Fibroblast of lung (primary cell): ENCODE measurements around the gene TMEM235. TPM values are rescaled to one million over a fixed set of nuclear protein-coding genes. Genes with fewer than 3 reads are reported as not detected.
A peak's percentile ranks its signal among the peaks of the same experiment; 100 is the strongest.

Experiments used
- DNase-seq, 2 donors: peaks; one replicate each; pipeline versions ENCODE4 v3.0.0 to v3.0.0-alpha.2; 2010; ENCODE audit warnings: low read depth in 2 of 2
- H2AFZ ChIP-seq: 2 replicates; pipeline ENCODE4 v1.5.1; 2012; ENCODE audit warnings: low read length, control low read depth, inconsistent platforms
- H3K27ac ChIP-seq: 2 replicates; pipeline ENCODE4 v1.5.1; 2011; ENCODE audit warnings: low read length, control low read depth; ENCODE audit not compliant: insufficient read depth
- H3K27me3 ChIP-seq: 2 replicates; pipeline ENCODE4 v1.5.1; 2011; ENCODE audit warnings: mild to moderate bottlenecking, low read length; ENCODE audit not compliant: control insufficient read depth, insufficient read depth
- H3K36me3 ChIP-seq: 2 replicates; pipeline ENCODE4 v1.5.1; 2011; ENCODE audit warnings: low read length; ENCODE audit not compliant: control insufficient read depth, insufficient read depth
- H3K4me1 ChIP-seq: 2 replicates; pipeline ENCODE4 v1.5.1; 2011; ENCODE audit warnings: low read length; ENCODE audit not compliant: control insufficient read depth, insufficient read depth; ENCODE audit errors: extremely low read depth
- H3K4me2 ChIP-seq: 2 replicates; pipeline ENCODE4 v1.5.1; 2011; ENCODE audit warnings: low read length, control low read depth; ENCODE audit not compliant: insufficient read depth; ENCODE audit errors: extremely low read depth
- H3K4me3 ChIP-seq, 4 experiments: fragments of 200-600 bp in 1 of 4; sonication (generic) in 1 of 4; replicated peaks in 1 of 4; 2 replicates each; pipeline ENCODE4 v1.5.1; 2011 to 2016; ENCODE audit warnings: low read length in 4 of 4, low read depth in 3 of 4, mild to moderate bottlenecking in 3 of 4, control low read depth in 2 of 4, inconsistent platforms in 1 of 4, mixed read lengths in 1 of 4; ENCODE audit not compliant: insufficient read depth in 1 of 4; ENCODE audit errors: control extremely low read depth in 1 of 4
- H3K79me2 ChIP-seq: 2 replicates; pipeline ENCODE4 v1.5.1; 2012; ENCODE audit warnings: mild to moderate bottlenecking, low read length, inconsistent platforms; ENCODE audit not compliant: control insufficient read depth, insufficient read depth
- H3K9ac ChIP-seq: 2 replicates; pipeline ENCODE4 v1.5.1; 2011; ENCODE audit warnings: mild to moderate bottlenecking, low read length, control low read depth; ENCODE audit not compliant: insufficient read depth
- H3K9me3 ChIP-seq: 2 replicates; pipeline ENCODE4 v1.5.1; 2012; ENCODE audit warnings: low read depth, low read length; ENCODE audit not compliant: control insufficient read depth, insufficient read depth
- H4K20me1 ChIP-seq: 2 replicates; pipeline ENCODE4 v1.5.1; 2011; ENCODE audit warnings: low read length; ENCODE audit not compliant: control insufficient read depth, insufficient read depth; ENCODE audit errors: extremely low read depth
- EZH2 ChIP-seq: IDR thresholded peaks from 2 replicates; pipeline ENCODE4 v1.5.1; 2012; ENCODE audit warnings: low read length, control low read depth, mild to moderate bottlenecking; ENCODE audit errors: missing control alignments
- polyA plus RNA-seq, 2 donors: library from polyadenylated mRNA; depleted of rRNA in 1 of 2; stranded (reverse) in 1 of 2; unstranded in 1 of 2; fragments of >200 nt; gene quantifications; 2 replicates each; pipeline ENCODE4 v1.2.1, GENCODE V29; 2011 to 2012; ENCODE audit warnings: missing spikeins in 1 of 2
- total RNA-seq: library from RNA; depleted of rRNA; stranded (reverse); fragments of >200 nt; gene quantifications from 2 replicates; pipeline ENCODE4 v1.2.1, GENCODE V29; 2014
- TF ChIP-seq, protein P1 (sequence below), 2 donors: IDR thresholded peaks in 1 of 2; conservative IDR thresholded peaks in 1 of 2; 1 replicate in 1 of 2; 2 replicates in 1 of 2; pipeline ENCODE4 v1.5.1; 2011 to 2012; ENCODE audit warnings: low read length in 2 of 2, control low read depth in 1 of 2, inconsistent platforms in 1 of 2, low read depth in 1 of 2, mild to moderate bottlenecking in 1 of 2

The TMEM235 gene
- total and polyA plus RNA-seq, 2 donors (not counting 1 experiment from before 2014, with no cell fraction given) = not detected

- H3K4me3 ChIP-seq = no peak overlapping the region
- no peaks in the 10 kb centered on the region for H4K20me1 ChIP-seq
- DNase-seq = peak; percentile 56 to 78
- H3K27me3 ChIP-seq = peaks cover 16% of the 10 kb centered on the region
- no peak overlapping the region for H3K4me2 ChIP-seq
- H3K27ac ChIP-seq = no peak overlapping the region
- H2AFZ ChIP-seq = no peak overlapping the region
- no peaks in the 10 kb centered on the region for H3K4me1 ChIP-seq
- H3K9me3 ChIP-seq = no peaks in the 10 kb centered on the region
- no peaks in the 10 kb centered on the region for H3K36me3 ChIP-seq
- no peak for TF ChIP-seq EZH2
- TF ChIP-seq, protein P1, sequence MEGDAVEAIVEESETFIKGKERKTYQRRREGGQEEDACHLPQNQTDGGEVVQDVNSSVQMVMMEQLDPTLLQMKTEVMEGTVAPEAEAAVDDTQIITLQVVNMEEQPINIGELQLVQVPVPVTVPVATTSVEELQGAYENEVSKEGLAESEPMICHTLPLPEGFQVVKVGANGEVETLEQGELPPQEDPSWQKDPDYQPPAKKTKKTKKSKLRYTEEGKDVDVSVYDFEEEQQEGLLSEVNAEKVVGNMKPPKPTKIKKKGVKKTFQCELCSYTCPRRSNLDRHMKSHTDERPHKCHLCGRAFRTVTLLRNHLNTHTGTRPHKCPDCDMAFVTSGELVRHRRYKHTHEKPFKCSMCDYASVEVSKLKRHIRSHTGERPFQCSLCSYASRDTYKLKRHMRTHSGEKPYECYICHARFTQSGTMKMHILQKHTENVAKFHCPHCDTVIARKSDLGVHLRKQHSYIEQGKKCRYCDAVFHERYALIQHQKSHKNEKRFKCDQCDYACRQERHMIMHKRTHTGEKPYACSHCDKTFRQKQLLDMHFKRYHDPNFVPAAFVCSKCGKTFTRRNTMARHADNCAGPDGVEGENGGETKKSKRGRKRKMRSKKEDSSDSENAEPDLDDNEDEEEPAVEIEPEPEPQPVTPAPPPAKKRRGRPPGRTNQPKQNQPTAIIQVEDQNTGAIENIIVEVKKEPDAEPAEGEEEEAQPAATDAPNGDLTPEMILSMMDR (conservative IDR thresholded peaks at IDR 0.05 in 1 of 2, IDR thresholded peaks at IDR 0.05 in 1 of 2; ENCODE audit: low read depth in 1 of 2, low read length in 2 of 2) = no peak
- no peak overlapping the region for H3K9ac ChIP-seq
- H3K79me2 ChIP-seq = no peaks in the 10 kb centered on the region
Measured at GRCh38 chr17:78268951-78269905, 37.8 kb downstream of the TMEM235 start.

DNA sequence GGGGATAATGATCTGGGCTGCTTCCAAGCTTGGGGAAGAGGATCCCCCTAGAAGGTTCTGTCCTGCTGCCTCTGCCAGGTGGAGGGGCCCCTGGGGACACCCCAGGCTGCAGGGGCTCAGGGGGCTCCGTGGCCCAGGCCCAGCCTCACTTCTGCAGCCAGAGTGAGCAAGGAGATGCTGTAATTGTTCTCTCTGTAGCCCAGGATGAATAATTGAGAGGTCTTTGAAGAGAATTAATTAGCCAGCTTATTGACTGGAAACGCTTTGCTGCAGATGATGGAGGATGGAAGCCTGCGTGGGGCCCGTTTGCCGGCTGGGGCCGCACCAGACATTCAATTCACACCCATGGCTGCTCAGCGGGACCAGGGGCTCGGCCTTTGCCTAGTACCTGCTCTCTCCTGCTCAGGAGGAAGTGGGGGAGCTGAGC lies 38.5 kb downstream of the TMEM235 start:
- H3K9ac ChIP-seq = no peak overlapping the region
- H4K20me1 ChIP-seq = no peaks in the 10 kb centered on the region
- H3K9me3 ChIP-seq = no peaks in the 10 kb centered on the region
- H3K27me3 ChIP-seq = peaks cover 16% of the 10 kb centered on the region
- H2AFZ ChIP-seq = no peak overlapping the region
- H3K4me2 ChIP-seq = no peak overlapping the region
- H3K27ac ChIP-seq = no peak overlapping the region
- no peaks in the 10 kb centered on the region for H3K4me1 ChIP-seq
- no peaks in the 10 kb centered on the region for H3K79me2 ChIP-seq
- no peak overlapping the region for H3K4me3 ChIP-seq
- DNase-seq = no peak
- TF ChIP-seq EZH2 = no peak
- TF ChIP-seq, protein P1 (conservative IDR thresholded peaks at IDR 0.05 in 1 of 2, IDR thresholded peaks at IDR 0.05 in 1 of 2; ENCODE audit: low read depth in 1 of 2, low read length in 2 of 2) = no peak
- H3K36me3 ChIP-seq = no peaks in the 10 kb centered on the region

- no peak overlapping the region for H3K4me2 ChIP-seq
- DNase-seq = no peak
- H3K4me3 ChIP-seq = no peak overlapping the region
- TF ChIP-seq, protein P1 (conservative IDR thresholded peaks at IDR 0.05 in 1 of 2, IDR thresholded peaks at IDR 0.05 in 1 of 2; ENCODE audit: low read depth in 1 of 2, low read length in 2 of 2) = no peak
- no peak for TF ChIP-seq EZH2
- no peak overlapping the region for H2AFZ ChIP-seq
- H3K9ac ChIP-seq = no peak overlapping the region
- no peak overlapping the region for H3K27ac ChIP-seq
- H4K20me1 ChIP-seq = no peaks in the 10 kb centered on the region
- peaks cover 16% of the 10 kb centered on the region for H3K27me3 ChIP-seq
- H3K79me2 ChIP-seq = no peaks in the 10 kb centered on the region
- H3K9me3 ChIP-seq = no peaks in the 10 kb centered on the region
- no peaks in the 10 kb centered on the region for H3K4me1 ChIP-seq
- no peaks in the 10 kb centered on the region for H3K36me3 ChIP-seq
Measured at GRCh38 chr17:78271419-78272170, 40.2 kb downstream of the TMEM235 start.
